Activated effector memory CD4-positive, alpha-beta T cell treated with anti-CD3 and anti-CD28 coated beads, Interleukin-2, amount 50 U/mL, for 16 hours (primary cell): ENCODE results near the gene MID1.

Experiments used
- DNase-seq: peaks from one replicate; pipeline ENCODE4 v3.0.0-alpha.2; 2020

MID1 gene

DNA sequence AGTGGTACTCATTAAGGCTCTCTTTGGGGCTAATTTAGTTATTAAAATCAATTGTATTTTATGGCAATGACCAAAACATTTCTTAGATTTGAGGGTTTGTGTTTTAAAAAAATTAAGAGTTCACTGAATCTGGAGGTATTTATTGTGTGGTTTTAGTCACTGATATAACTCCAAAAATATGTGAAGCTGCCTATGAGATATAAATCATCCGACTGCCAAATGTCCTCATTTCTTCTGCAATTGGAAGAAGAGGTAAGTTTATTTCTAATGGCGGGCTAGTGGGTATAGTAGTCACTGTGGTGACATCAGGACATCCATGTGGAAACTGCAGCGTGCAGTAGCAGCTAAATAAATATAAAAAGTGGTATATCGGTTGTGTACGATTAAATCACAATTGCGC, 205.5 kb downstream of the MID1 start:
- DNase-seq, result no peak

GRCh38 chrX:10414156-10414824, 206.1 kb downstream of the MID1 start:
- DNase-seq, result no peak

DNA sequence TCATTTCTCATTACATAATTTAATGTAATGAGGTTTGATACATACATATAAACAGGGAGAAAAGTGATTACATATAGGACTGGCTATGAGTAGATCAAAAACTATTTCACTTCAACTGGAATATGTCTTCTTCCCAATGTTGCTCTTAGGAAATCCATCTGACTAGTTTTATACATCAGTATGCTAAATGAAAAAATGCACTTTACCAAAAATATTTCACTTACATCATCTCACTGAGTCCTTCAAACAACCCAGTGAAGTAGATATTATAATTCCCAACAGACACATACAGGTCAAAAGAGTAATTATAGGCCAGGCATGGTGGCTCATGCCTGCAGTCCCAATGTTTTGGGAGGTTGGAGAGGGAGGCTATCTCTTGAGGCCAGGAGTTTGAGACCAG, 215.9 kb downstream of the MID1 start:
- no peak for DNase-seq

DNA sequence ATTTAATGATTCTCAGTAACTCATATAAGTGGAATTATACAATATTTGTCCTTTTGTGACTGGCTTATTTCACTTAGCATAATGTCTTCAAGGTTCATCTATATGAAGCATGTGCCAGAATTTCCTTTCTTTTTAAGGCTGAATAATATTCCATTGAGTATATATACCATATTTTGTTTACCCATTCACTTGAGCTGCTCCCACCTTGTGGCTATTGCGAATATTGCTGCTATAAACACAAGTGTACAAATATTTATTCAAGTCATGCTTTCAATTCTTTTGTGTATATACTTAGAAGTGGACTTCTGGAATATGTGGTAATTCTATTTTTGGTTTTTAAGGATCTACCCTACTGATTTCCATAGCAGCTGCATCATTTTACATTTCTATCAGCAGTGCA, 219.1 kb downstream of the MID1 start:
- no peak for DNase-seq

- no peak for DNase-seq
These were observed 221.2 kb downstream of the MID1 start for GRCh38 chrX:10399043-10399741.

- DNase-seq, result no peak
These were observed 222.2 kb downstream of the MID1 start for GRCh38 chrX:10398215-10398614.

DNA sequence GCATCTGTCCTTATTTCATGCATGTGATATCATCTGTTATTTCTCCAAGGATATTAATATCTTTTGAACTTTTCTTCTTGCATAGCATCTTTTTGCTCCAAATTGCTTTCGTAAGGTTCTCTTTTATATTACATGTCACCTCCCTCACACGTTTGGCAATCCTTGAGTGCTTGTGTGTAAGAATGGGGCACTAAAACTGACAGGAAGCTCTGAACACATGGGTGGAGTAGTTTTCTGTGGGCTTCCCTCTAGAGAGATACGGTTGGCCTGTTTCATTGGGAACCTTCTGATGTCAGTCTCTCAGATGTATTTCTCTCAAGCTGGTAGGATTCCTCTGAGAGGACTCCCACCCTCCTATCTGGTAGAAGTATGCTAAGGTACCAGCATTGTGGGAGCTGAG, 223.0 kb downstream of the MID1 start:
- no peak for DNase-seq

GRCh38 chrX:10395643-10396042, 224.7 kb downstream of the MID1 start:
- DNase-seq, result no peak
